WTC11 (cell line): ENCODE data around the gene WDR31. TPM values are rescaled to one million over a fixed set of nuclear protein-coding genes. Genes with fewer than 3 reads are reported as not detected.

Experiments used
- ATAC-seq: fragments of 200-7000 bp; cut with Tn5 transposase; 2 replicates; pipeline ENCODE4 v1.10.0; 2021; ENCODE audit warnings: mild to moderate bottlenecking, moderate library complexity
- CTCF ChIA-PET: fragments of 300-600 bp; sonication (Branson Sonifier 250); formaldehyde crosslinking; loops from one replicate; lab custom pipeline; 2021; ENCODE audit warnings: antibody characterized with exemption; lab: Charles Lee
- POLR2A ChIA-PET: fragments of 350-600 bp; sonication (Branson Sonifier 250); formaldehyde crosslinking; loops from one replicate; lab custom pipeline; 2021; ENCODE audit warnings: antibody characterized with exemption; lab: Charles Lee
- DNase-seq: peaks from one replicate; pipeline ENCODE4 v3.0.0; 2021; ENCODE audit warnings: low spot score
- H3K27ac Mint-ChIP-seq: 2 replicates; pipeline ENCODE4 v1.8.0; 2021; ENCODE audit warnings: mixed read lengths
- H3K27me3 Mint-ChIP-seq: 2 replicates; pipeline ENCODE4 v1.8.0; 2021; ENCODE audit warnings: low read depth, mild to moderate bottlenecking, moderate library complexity, mixed read lengths
- H3K36me3 Mint-ChIP-seq: 2 replicates; pipeline ENCODE4 v1.8.0; 2021; ENCODE audit warnings: mixed read lengths
- H3K4me1 Mint-ChIP-seq: 2 replicates; pipeline ENCODE4 v1.8.0; 2022; ENCODE audit warnings: mixed read lengths
- H3K4me3 Mint-ChIP-seq: 2 replicates; pipeline ENCODE4 v1.8.0; 2021; ENCODE audit warnings: mild to moderate bottlenecking, moderate library complexity, mixed read lengths
- H3K9me3 Mint-ChIP-seq: 2 replicates; pipeline ENCODE4 v1.8.0; 2021; ENCODE audit warnings: mixed read lengths
- CREB1 ChIP-seq: sonication (generic); formaldehyde crosslinking; IDR thresholded peaks from 2 replicates; pipeline ENCODE4 v1.8.0; 2023; ENCODE audit warnings: mild to moderate bottlenecking, missing genetic modification reagents
- ELF4 ChIP-seq: sonication (generic); formaldehyde crosslinking; IDR thresholded peaks from 2 replicates; pipeline ENCODE4 v1.8.1; 2022; ENCODE audit warnings: low read depth, mild to moderate bottlenecking, moderate library complexity, missing genetic modification reagents
- ESRRA ChIP-seq: sonication (generic); formaldehyde crosslinking; IDR thresholded peaks from 2 replicates; pipeline ENCODE4 v1.8.1; 2022; ENCODE audit warnings: mild to moderate bottlenecking, missing genetic modification reagents, borderline replicate concordance
- IRF2 ChIP-seq: sonication (generic); formaldehyde crosslinking; IDR thresholded peaks from 2 replicates; pipeline ENCODE4 v1.8.0; 2022; ENCODE audit warnings: low read depth, missing genetic modification reagents, borderline replicate concordance
- JAZF1 ChIP-seq: fragments of 250-450 bp; sonication (Bioruptor Pico); IDR thresholded peaks from 2 replicates; pipeline ENCODE4 v1.9.0; 2021; ENCODE audit warnings: moderate library complexity, mild to moderate bottlenecking, inconsistent platforms
- NR3C1 ChIP-seq: sonication (generic); formaldehyde crosslinking; conservative IDR thresholded peaks from 2 replicates; pipeline ENCODE4 v1.8.1; 2023; ENCODE audit warnings: low read depth, mild to moderate bottlenecking, missing genetic modification reagents
- RELA ChIP-seq: sonication (generic); formaldehyde crosslinking; IDR thresholded peaks from 2 replicates; pipeline ENCODE4 v1.8.1; 2022; ENCODE audit warnings: missing genetic modification reagents, mild to moderate bottlenecking, borderline replicate concordance
- SOX15 ChIP-seq: fragments of 250-450 bp; sonication (Bioruptor Pico); IDR thresholded peaks from 2 replicates; pipeline ENCODE4 v1.9.0; 2021; ENCODE audit warnings: mild to moderate bottlenecking
- TP53 ChIP-seq: sonication (generic); formaldehyde crosslinking; IDR thresholded peaks from 2 replicates; pipeline ENCODE4 v1.8.1; 2023; ENCODE audit warnings: mild to moderate bottlenecking, missing genetic modification reagents
- ZNF263 ChIP-seq: sonication (generic); formaldehyde crosslinking; IDR thresholded peaks from 2 replicates; pipeline ENCODE4 v1.8.1; 2022; ENCODE audit warnings: low read depth, mild to moderate bottlenecking, moderate library complexity, missing genetic modification reagents
- total RNA-seq: library from RNA; stranded (reverse); gene quantifications from 3 replicates; pipeline ENCODE4 v1.2.3, GENCODE V29; 2021
- TF ChIP-seq, protein P1 (sequence below): fragments of 250-450 bp; sonication (Bioruptor Pico); IDR thresholded peaks from 2 replicates; pipeline ENCODE4 v1.9.0; 2021; ENCODE audit warnings: mild to moderate bottlenecking
- TF ChIP-seq, protein P2 (sequence below): sonication (generic); formaldehyde crosslinking; IDR thresholded peaks from 2 replicates; pipeline ENCODE4 v1.8.0; 2022; ENCODE audit warnings: missing genetic modification reagents
- TF ChIP-seq, protein P3 (sequence below): sonication (generic); formaldehyde crosslinking; IDR thresholded peaks from 2 replicates; pipeline ENCODE4 v1.8.1; 2023; ENCODE audit warnings: mild to moderate bottlenecking, missing genetic modification reagents, moderate library complexity
- TF ChIP-seq, protein P4 (sequence below): fragments of 250-450 bp; sonication (Bioruptor Pico); IDR thresholded peaks from 2 replicates; pipeline ENCODE4 v2.1.2; 2022; ENCODE audit warnings: mild to moderate bottlenecking, moderate library complexity
- TF ChIP-seq, protein P5 (sequence below): fragments of 250-450 bp; sonication (Bioruptor Pico); IDR thresholded peaks from 2 replicates; pipeline ENCODE4 v1.9.0; 2021; ENCODE audit warnings: mild to moderate bottlenecking

Gene WDR31
- total RNA-seq, 1 experiment from 2014 or later: 0.37 TPM

DNA sequence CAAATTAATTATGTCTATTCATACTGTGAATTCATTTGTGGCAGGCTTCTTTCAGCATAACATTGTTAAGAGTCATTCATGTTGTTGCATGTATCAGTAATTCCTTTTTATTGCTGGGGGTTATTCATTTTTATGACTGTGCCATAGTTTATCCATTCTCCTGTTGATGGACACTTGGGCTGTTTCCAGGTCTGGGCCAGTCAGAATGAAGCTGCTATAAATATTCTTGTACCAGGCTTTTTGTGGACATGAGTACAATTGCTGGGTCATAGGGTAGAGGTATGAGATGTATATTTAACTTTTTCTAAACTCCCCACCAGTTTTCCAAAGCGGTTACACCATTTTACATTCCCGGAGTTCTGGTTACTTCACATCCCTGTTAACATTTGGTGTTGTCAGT lies 51.0 kb downstream of the WDR31 start (continued):
- TF ChIP-seq, protein P1, sequence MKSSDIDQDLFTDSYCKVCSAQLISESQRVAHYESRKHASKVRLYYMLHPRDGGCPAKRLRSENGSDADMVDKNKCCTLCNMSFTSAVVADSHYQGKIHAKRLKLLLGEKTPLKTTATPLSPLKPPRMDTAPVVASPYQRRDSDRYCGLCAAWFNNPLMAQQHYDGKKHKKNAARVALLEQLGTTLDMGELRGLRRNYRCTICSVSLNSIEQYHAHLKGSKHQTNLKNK (CRISPR knock-in tag): no peak
- TF ChIP-seq NR3C1 (CRISPR knock-in tag): no peak
- TF ChIP-seq, protein P2, sequence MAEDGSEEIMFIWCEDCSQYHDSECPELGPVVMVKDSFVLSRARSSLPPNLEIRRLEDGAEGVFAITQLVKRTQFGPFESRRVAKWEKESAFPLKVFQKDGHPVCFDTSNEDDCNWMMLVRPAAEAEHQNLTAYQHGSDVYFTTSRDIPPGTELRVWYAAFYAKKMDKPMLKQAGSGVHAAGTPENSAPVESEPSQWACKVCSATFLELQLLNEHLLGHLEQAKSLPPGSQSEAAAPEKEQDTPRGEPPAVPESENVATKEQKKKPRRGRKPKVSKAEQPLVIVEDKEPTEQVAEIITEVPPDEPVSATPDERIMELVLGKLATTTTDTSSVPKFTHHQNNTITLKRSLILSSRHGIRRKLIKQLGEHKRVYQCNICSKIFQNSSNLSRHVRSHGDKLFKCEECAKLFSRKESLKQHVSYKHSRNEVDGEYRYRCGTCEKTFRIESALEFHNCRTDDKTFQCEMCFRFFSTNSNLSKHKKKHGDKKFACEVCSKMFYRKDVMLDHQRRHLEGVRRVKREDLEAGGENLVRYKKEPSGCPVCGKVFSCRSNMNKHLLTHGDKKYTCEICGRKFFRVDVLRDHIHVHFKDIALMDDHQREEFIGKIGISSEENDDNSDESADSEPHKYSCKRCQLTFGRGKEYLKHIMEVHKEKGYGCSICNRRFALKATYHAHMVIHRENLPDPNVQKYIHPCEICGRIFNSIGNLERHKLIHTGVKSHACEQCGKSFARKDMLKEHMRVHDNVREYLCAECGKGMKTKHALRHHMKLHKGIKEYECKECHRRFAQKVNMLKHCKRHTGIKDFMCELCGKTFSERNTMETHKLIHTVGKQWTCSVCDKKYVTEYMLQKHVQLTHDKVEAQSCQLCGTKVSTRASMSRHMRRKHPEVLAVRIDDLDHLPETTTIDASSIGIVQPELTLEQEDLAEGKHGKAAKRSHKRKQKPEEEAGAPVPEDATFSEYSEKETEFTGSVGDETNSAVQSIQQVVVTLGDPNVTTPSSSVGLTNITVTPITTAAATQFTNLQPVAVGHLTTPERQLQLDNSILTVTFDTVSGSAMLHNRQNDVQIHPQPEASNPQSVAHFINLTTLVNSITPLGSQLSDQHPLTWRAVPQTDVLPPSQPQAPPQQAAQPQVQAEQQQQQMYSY (CRISPR knock-in tag): no peak
- TF ChIP-seq TP53 (CRISPR knock-in tag): no peak
- TF ChIP-seq, protein P3, sequence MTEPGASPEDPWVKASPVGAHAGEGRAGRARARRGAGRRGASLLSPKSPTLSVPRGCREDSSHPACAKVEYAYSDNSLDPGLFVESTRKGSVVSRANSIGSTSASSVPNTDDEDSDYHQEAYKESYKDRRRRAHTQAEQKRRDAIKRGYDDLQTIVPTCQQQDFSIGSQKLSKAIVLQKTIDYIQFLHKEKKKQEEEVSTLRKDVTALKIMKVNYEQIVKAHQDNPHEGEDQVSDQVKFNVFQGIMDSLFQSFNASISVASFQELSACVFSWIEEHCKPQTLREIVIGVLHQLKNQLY (CRISPR knock-in tag): no peak
- TF ChIP-seq ELF4: no peak
- TF ChIP-seq, protein P4, sequence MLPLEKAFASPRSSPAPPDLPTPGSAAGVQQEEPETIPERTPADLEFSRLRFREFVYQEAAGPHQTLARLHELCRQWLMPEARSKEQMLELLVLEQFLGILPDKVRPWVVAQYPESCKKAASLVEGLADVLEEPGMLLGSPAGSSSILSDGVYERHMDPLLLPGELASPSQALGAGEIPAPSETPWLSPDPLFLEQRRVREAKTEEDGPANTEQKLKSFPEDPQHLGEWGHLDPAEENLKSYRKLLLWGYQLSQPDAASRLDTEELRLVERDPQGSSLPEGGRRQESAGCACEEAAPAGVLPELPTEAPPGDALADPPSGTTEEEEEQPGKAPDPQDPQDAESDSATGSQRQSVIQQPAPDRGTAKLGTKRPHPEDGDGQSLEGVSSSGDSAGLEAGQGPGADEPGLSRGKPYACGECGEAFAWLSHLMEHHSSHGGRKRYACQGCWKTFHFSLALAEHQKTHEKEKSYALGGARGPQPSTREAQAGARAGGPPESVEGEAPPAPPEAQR (CRISPR knock-in tag): no peak
- TF ChIP-seq JAZF1 (CRISPR knock-in tag): no peak
- no peak for TF ChIP-seq IRF2 (CRISPR knock-in tag)

DNA sequence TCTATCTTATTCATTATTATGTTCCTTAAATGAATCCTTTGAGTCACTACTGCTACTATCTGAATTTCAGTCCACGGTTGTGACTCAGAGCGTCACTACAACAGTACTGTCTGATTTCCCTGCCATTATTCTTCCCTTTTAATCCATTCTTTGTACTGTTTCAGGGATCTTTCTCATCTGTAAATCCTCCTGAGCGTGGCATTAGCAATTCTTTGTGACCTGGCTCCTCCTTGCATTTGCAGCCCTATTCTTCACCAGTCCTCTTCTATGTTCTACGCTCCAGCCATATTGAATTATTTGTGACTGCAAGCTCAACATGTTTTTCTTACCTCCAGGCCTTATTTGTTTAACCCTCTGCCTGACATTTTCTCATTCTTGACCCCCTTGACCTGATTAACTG lies 58.7 kb downstream of the WDR31 start:
- no peaks in the 10 kb centered on the region for H3K9me3 Mint-ChIP-seq
- peaks cover 75% of the 10 kb centered on the region for H3K36me3 Mint-ChIP-seq
- CTCF ChIA-PET: no interaction called here
- no peaks in the 10 kb centered on the region for H3K27me3 Mint-ChIP-seq
- no peak overlapping the region for H3K27ac Mint-ChIP-seq
- TF ChIP-seq, protein P5, sequence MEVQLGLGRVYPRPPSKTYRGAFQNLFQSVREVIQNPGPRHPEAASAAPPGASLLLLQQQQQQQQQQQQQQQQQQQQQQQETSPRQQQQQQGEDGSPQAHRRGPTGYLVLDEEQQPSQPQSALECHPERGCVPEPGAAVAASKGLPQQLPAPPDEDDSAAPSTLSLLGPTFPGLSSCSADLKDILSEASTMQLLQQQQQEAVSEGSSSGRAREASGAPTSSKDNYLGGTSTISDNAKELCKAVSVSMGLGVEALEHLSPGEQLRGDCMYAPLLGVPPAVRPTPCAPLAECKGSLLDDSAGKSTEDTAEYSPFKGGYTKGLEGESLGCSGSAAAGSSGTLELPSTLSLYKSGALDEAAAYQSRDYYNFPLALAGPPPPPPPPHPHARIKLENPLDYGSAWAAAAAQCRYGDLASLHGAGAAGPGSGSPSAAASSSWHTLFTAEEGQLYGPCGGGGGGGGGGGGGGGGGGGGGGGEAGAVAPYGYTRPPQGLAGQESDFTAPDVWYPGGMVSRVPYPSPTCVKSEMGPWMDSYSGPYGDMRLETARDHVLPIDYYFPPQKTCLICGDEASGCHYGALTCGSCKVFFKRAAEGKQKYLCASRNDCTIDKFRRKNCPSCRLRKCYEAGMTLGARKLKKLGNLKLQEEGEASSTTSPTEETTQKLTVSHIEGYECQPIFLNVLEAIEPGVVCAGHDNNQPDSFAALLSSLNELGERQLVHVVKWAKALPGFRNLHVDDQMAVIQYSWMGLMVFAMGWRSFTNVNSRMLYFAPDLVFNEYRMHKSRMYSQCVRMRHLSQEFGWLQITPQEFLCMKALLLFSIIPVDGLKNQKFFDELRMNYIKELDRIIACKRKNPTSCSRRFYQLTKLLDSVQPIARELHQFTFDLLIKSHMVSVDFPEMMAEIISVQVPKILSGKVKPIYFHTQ (CRISPR knock-in tag): no peak
- no peak for TF ChIP-seq ESRRA (CRISPR knock-in tag)
- no peak for TF ChIP-seq CREB1
- TF ChIP-seq RELA (CRISPR knock-in tag): no peak
- TF ChIP-seq ZNF263: no peak
- no peak for TF ChIP-seq SOX15 (CRISPR knock-in tag)
- TF ChIP-seq, all 79 proteins: peak for 0
- DNase-seq: no peak
- Mint-ChIP-seq H3K4me3 (no peak overlapping the region), H3K4me1 (0 out of 2 replicates have a peak, but pooled peaks cover 3% of the 10 kb centered on the region)
- POLR2A ChIA-PET: no interaction called here
- ATAC-seq: no peak

DNA sequence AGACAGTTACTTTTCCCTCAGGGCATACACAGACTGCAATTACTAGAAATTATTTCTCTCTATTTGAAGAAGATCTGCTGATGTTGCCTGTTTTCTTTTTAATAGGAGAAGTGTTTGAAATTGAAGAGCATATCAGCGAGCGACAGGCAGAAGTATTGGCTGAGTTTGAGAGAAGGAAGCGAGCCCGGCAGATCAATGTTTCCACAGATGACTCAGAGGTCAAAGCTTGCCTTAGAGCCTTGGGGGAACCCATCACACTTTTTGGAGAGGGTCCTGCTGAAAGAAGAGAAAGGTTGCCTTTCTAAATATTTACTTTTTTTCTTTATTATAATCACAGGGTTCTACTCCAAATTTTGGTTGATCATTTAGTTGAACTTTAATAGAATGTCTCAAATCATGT lies 61.2 kb downstream of the WDR31 start:
- H3K9me3 Mint-ChIP-seq: no peaks in the 10 kb centered on the region
- no peaks in the 10 kb centered on the region for H3K27me3 Mint-ChIP-seq
- POLR2A ChIA-PET: no interaction called here
- CTCF ChIA-PET: no interaction called here
- no peak for TF ChIP-seq ZNF263
- peaks cover 58% of the 10 kb centered on the region for H3K36me3 Mint-ChIP-seq
- ATAC-seq (no peak), DNase-seq (no peak)
- peaks cover 7% of the 10 kb centered on the region for H3K4me1 Mint-ChIP-seq
- H3K4me3 Mint-ChIP-seq: no peak overlapping the region
- no peak overlapping the region for H3K27ac Mint-ChIP-seq
